ENCODE measurements around the gene ARL5A.

- TF ChIP-seq MAFK (IDR thresholded peaks at IDR 0.05; ENCODE audit: low read depth, low read length): no peak
- no peak for TF ChIP-seq USF2 (IDR thresholded peaks at IDR 0.05; ENCODE audit: low read depth, low read length)
- TF ChIP-seq MXI1 (IDR thresholded peaks at IDR 0.05; ENCODE audit: borderline replicate concordance, low read depth, low read length): no peak
- no peak for TF ChIP-seq SMC3 (IDR thresholded peaks at IDR 0.05; ENCODE audit: low read depth, low read length)
- TF ChIP-seq CTCF (conservative IDR thresholded peaks at IDR 0.05; ENCODE audit: low read depth, low read length): no peak
- no peak for TF ChIP-seq POLR2A (IDR thresholded peaks at IDR 0.05; ENCODE audit: low read depth, low read length)
- no peak for TF ChIP-seq RAD21 (IDR thresholded peaks at IDR 0.05; ENCODE audit: low read length)
- TF ChIP-seq FOS (IDR thresholded peaks at IDR 0.05; ENCODE audit: low read depth, low read length): no peak
- no peak for TF ChIP-seq CHD1 (IDR thresholded peaks at IDR 0.05; ENCODE audit: low read depth, low read length)
- no peak for TF ChIP-seq ELK1 (IDR thresholded peaks at IDR 0.05; ENCODE audit: borderline replicate concordance, low read depth, low read length)
- no peak for TF ChIP-seq CEBPB (IDR thresholded peaks at IDR 0.05; ENCODE audit: low read depth, low read length)
These were observed 41.7 kb downstream of the ARL5A start for GRCh38 chr2:151786483-151786882.

All from IMR-90 (cell line).